HEK293T (cell line): ENCODE measurements around the gene SSUH2.

Experiments
- CTCF ChIA-PET: fragments of 350-600 bp; formaldehyde crosslinking; extraction: SDS; loops from one replicate; lab custom pipeline; 2021; ENCODE audit warnings: antibody characterized with exemption, inconsistent platforms; lab: Yijun Ruan, JAX
- POLR2A ChIA-PET: fragments of 350-600 bp; formaldehyde crosslinking; extraction: SDS; loops from one replicate; lab custom pipeline; 2020; ENCODE audit warnings: antibody characterized with exemption, inconsistent platforms; lab: Yijun Ruan, JAX
- DNase-seq: peaks from one replicate; pipeline ENCODE4 v3.0.0; 2012; ENCODE audit warnings: mixed read lengths; ENCODE audit errors: extremely low spot score
- ARNT ChIP-seq: fragments of 450-650 bp; IDR thresholded peaks from 2 replicates; pipeline ENCODE4 v1.6.1; 2017; ENCODE audit warnings: mild to moderate bottlenecking
- BHLHE40 ChIP-seq: fragments of 450-650 bp; IDR thresholded peaks from 2 replicates; pipeline ENCODE4 v1.6.1; 2016; ENCODE audit warnings: mild to moderate bottlenecking, moderate library complexity, borderline replicate concordance
- CTBP1 ChIP-seq: fragments of 450-650 bp; IDR thresholded peaks from 2 replicates; pipeline ENCODE4 v1.6.1; 2016; ENCODE audit warnings: borderline replicate concordance
- ELF4 ChIP-seq: fragments of 450-650 bp; IDR thresholded peaks from 2 replicates; pipeline ENCODE4 v1.6.1; 2017; ENCODE audit warnings: antibody characterized with exemption
- FOXA1 ChIP-seq: fragments of 450-650 bp; IDR thresholded peaks from 2 replicates; pipeline ENCODE4 v1.6.1; 2016; ENCODE audit warnings: mild to moderate bottlenecking
- FOXK2 ChIP-seq: fragments of 450-650 bp; IDR thresholded peaks from 2 replicates; pipeline ENCODE4 v1.6.1; 2016; ENCODE audit warnings: mild to moderate bottlenecking
- FOXM1 ChIP-seq: fragments of 450-650 bp; IDR thresholded peaks from 2 replicates; pipeline ENCODE4 v1.6.1; 2017; ENCODE audit warnings: mild to moderate bottlenecking, borderline replicate concordance
- HDGF ChIP-seq: fragments of 450-650 bp; IDR thresholded peaks from 2 replicates; pipeline ENCODE4 v1.6.1; 2017; ENCODE audit warnings: antibody characterized with exemption, borderline replicate concordance
- L3MBTL2 ChIP-seq: fragments of 450-650 bp; conservative IDR thresholded peaks from 2 replicates; pipeline ENCODE4 v1.6.1; 2016; ENCODE audit warnings: mild to moderate bottlenecking
- LEF1 ChIP-seq: fragments of 450-650 bp; IDR thresholded peaks from 2 replicates; pipeline ENCODE4 v1.6.1; 2017; ENCODE audit warnings: mild to moderate bottlenecking, borderline replicate concordance
- NFRKB ChIP-seq: fragments of 450-650 bp; IDR thresholded peaks from 2 replicates; pipeline ENCODE4 v1.6.1; 2016; ENCODE audit warnings: mild to moderate bottlenecking, moderate library complexity
- PKNOX1 ChIP-seq: fragments of 450-650 bp; IDR thresholded peaks from 2 replicates; pipeline ENCODE4 v1.6.1; 2016
- SP1 ChIP-seq: fragments of 450-650 bp; IDR thresholded peaks from 2 replicates; pipeline ENCODE4 v1.6.1; 2017
- SUZ12 ChIP-seq: fragments of 450-650 bp; IDR thresholded peaks from 2 replicates; pipeline ENCODE4 v1.6.1; 2016; ENCODE audit warnings: mild to moderate bottlenecking
- TARDBP ChIP-seq: fragments of 450-650 bp; IDR thresholded peaks from 2 replicates; pipeline ENCODE4 v1.6.1; 2016
- ZNF384 ChIP-seq: fragments of 450-650 bp; IDR thresholded peaks from 2 replicates; pipeline ENCODE4 v1.6.1; 2016

SSUH2 gene

GRCh38 chr3:8625991-8626390 is 18.6 kb downstream of the SSUH2 start:
- DNase-seq: no peak
- ChIA-PET POLR2A (no interaction called here), CTCF (interaction anchor here (0.6 kb wide), 2 partner anchors 183 to 261 kb away, joined by 3 to 4 read pairs; no protein-coding TSS in a partner anchor)
- TF ChIP-seq ELF4: no peak
- TF ChIP-seq LEF1: no peak
- TF ChIP-seq FOXA1: no peak
- TF ChIP-seq BHLHE40: no peak
- TF ChIP-seq NFRKB: no peak
- TF ChIP-seq TARDBP: no peak
- TF ChIP-seq CTBP1: no peak
- TF ChIP-seq SP1: no peak
- TF ChIP-seq FOXK2: no peak
- TF ChIP-seq FOXM1: no peak
- TF ChIP-seq PKNOX1: no peak
- no peak for TF ChIP-seq ZNF384
- TF ChIP-seq L3MBTL2: no peak
- no peak for TF ChIP-seq SUZ12
- TF ChIP-seq ARNT: no peak

DNA sequence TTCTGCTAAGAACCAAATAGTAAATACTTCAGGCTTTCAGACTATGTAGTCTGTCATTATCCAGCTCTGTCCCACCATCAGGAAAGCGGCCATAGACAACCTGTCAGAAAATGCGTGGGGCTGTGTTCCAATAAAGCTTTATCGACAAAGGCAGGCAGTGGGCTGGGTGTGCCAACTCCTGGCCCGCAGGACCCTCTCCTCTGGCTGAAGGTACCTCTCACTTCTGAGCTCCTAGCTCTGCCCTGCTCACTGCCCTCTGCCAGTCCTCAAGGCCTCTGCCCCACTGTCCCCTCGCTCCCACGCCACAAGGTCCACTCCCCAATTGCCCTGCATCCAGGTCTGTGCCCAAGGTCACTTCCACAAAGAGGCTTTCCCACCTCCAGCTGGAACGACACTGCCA is 20.0 kb downstream of the SSUH2 start:
- POLR2A ChIA-PET: no interaction called here
- CTCF ChIA-PET: no interaction called here
- no peak for TF ChIP-seq L3MBTL2
- no peak for TF ChIP-seq LEF1
- no peak for TF ChIP-seq ZNF384
- TF ChIP-seq TARDBP: no peak
- no peak for TF ChIP-seq ELF4
- no peak for TF ChIP-seq SP1
- no peak for TF ChIP-seq PKNOX1
- no peak for TF ChIP-seq FOXK2
- no peak for TF ChIP-seq BHLHE40
- TF ChIP-seq SUZ12: no peak
- TF ChIP-seq HDGF: no peak
- no peak for DNase-seq

DNA sequence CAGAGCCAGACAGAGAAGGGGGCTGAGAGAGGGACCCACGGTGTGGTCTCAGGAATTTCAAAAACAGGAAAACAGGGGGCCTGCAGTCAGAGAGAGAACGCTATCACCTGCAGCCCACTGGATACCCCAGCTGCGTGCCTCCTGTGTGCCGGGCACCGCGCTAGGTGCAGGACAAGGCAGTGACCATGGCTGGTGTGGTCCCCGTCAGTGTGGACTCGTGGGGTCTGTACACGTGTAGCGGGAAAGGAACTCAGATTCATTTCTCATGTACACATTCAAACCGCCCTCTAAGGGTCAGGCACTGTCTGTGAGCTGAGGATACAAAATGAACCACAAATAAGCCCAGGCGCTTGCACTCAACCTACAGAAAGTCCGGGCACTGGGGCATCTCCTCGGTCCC is 20.9 kb downstream of the SSUH2 start:
- ChIA-PET POLR2A (no interaction called here), CTCF (no interaction called here)
- TF ChIP-seq SUZ12 (no peak), ZNF384 (no peak), FOXA1 (no peak), ARNT (no peak), SP1 (no peak), LEF1 (no peak), CTBP1 (no peak), FOXK2 (no peak), PKNOX1 (no peak), TARDBP (no peak), L3MBTL2 (no peak)
- DNase-seq: no peak

- no peak for TF ChIP-seq FOXK2
- no peak for TF ChIP-seq PKNOX1
- ChIA-PET POLR2A (no interaction called here), CTCF (interaction anchor here (1.2 kb wide), 1 partner anchor 179 kb away, joined by 4 read pairs; no protein-coding TSS in a partner anchor)
- peak; percentile 65 for DNase-seq
Measured at GRCh38 chr3:8622873-8623691, 21.5 kb downstream of the SSUH2 start.

DNA sequence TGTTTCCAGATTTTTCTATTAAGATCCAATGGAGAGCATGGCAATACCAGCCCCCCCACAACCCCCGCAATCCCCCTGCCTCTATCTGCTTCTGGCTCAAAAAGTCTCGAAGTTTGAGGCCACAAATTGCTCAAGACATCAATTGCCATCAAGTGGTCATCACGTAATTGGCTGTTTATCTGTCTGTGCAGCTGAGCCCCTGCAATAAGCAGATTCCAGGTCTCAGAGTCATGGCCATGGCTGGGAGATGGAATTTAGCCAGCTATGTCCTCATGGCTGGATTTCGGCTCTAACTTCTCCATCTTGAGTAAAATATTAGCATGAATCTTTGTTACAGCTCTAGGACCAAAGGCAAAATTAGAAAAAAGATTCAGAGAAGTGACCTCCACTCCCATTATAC is 22.7 kb downstream of the SSUH2 start:
- no peak for DNase-seq
- ChIA-PET CTCF (interaction anchor here (0.9 to 1.2 kb wide), 2 partner anchors 178 to 198 kb away, joined by 3 to 4 read pairs; no protein-coding TSS in a partner anchor), POLR2A (no interaction called here)
- TF ChIP-seq BHLHE40 (no peak), CTBP1 (no peak)

DNA sequence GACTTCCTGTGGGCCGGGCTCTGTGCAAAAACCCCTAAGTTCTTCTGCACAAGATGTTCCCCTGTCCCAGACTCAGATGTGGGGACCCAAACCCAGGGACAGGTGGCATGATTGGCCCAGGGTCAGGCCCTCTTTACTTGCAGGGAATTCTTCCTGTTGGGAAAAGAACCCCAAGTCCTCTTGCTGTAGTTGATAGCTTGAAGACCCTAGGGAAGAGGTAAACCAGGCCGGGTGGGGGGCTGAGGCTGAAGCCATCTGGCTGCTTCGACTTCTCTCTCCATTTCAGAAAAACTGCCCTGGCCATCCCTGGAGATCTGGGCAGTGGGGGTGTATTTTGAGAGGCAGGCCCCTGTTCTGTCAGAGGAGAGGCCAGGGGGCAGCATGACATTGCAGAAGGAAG is 23.5 kb downstream of the SSUH2 start:
- ChIA-PET CTCF (no interaction called here), POLR2A (no interaction called here)
- TF ChIP-seq LEF1: no peak
- no peak for TF ChIP-seq ZNF384
- TF ChIP-seq ARNT: no peak
- TF ChIP-seq L3MBTL2: no peak
- TF ChIP-seq BHLHE40: no peak
- no peak for TF ChIP-seq NFRKB
- TF ChIP-seq SP1: no peak
- no peak for TF ChIP-seq CTBP1
- no peak for DNase-seq
